ENCODE results near the gene ABTB2. TPM values are rescaled to one million over a fixed set of nuclear protein-coding genes. Genes with fewer than 3 reads are reported as not detected.

The ABTB2 gene
- total RNA-seq, 6 donors from 2014 or later, result 1.4 to 6.8 (median 4.7) TPM

DNA sequence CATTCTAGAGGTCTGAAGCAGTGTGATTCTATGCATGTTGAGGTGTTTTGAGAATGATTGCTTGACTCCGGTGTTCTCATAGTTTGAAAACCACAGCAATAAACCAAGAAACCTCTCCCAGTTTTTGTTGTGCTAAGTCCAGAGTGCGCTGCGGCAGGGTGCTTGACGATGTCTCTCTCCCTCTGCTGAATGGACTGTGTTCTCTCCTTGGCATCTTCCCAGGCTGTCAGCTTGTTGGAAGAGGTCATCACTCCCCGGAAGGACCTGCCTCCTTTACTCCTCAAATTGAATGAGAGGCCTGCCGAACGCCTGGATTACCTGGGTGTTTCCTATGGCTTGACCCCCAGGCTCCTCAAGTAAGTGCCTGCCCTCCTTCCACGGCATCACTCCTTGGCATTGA lies 221.4 kb downstream of the ABTB2 start:
- H3K4me3 ChIP-seq, result no peak overlapping the region
- H3K27ac ChIP-seq, result no peak overlapping the region
- TF ChIP-seq POLR2AphosphoS5 (IDR thresholded peaks at IDR 0.05) (no peak), EP300 (IDR thresholded peaks at IDR 0.05) (no peak), POLR2A (IDR thresholded peaks at IDR 0.05) (no peak)
- TF ChIP-seq, protein P1, sequence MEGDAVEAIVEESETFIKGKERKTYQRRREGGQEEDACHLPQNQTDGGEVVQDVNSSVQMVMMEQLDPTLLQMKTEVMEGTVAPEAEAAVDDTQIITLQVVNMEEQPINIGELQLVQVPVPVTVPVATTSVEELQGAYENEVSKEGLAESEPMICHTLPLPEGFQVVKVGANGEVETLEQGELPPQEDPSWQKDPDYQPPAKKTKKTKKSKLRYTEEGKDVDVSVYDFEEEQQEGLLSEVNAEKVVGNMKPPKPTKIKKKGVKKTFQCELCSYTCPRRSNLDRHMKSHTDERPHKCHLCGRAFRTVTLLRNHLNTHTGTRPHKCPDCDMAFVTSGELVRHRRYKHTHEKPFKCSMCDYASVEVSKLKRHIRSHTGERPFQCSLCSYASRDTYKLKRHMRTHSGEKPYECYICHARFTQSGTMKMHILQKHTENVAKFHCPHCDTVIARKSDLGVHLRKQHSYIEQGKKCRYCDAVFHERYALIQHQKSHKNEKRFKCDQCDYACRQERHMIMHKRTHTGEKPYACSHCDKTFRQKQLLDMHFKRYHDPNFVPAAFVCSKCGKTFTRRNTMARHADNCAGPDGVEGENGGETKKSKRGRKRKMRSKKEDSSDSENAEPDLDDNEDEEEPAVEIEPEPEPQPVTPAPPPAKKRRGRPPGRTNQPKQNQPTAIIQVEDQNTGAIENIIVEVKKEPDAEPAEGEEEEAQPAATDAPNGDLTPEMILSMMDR (IDR thresholded peaks at IDR 0.05), result no peak
- H3K4me1 ChIP-seq, result no peaks in the 10 kb centered on the region
- no peak for ATAC-seq (ENCODE audit: low FRiP score in 2 of 2)
- no peaks in the 10 kb centered on the region for H3K27me3 ChIP-seq
- H3K9me3 ChIP-seq, result no peaks in the 10 kb centered on the region
- DNase-seq, result no peak
- WGBS, 2 donors, result 96 to 98% methylated on average over 6 to 8 of the region's 8 CpGs
- peaks cover 30 to 99% (median 91%) of the 10 kb centered on the region in 4 donors for H3K36me3 ChIP-seq

DNA sequence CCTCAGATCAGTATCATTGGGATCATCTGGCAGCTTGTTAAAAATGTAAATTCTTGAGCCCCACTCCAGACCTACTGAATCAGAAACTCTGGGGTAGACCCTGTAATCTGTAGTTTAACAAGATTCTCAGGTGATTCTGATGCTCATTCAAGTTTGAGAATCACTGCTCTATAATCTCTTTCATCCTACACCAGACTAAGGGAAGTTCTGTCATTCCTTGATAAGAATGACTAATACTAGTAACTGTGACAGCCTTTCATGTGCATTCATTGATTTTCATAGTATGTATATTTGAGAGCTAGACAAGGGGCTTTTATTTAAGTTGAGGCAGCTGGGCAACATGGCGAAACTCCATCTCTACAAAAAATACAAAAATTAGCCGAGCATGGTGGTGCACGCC lies 222.4 kb downstream of the ABTB2 start:
- Histone ChIP-seq H3K27me3 (no peaks in the 10 kb centered on the region), H3K4me1 (no peaks in the 10 kb centered on the region), H3K9me3 (no peaks in the 10 kb centered on the region), H3K4me3 (no peak overlapping the region), H3K27ac (no peak overlapping the region), H3K36me3 (peaks cover 33 to 99% (median 90%) of the 10 kb centered on the region in 4 donors)
- DNase-seq (no peak), ATAC-seq (ENCODE audit: low FRiP score in 2 of 2) (no peak)
- WGBS, 2 donors, result 91 to 98% methylated on average over 3 of the region's 3 CpGs
- TF ChIP-seq POLR2A (IDR thresholded peaks at IDR 0.05), result no peak
- TF ChIP-seq EP300 (IDR thresholded peaks at IDR 0.05), result no peak
- TF ChIP-seq, protein P1 (IDR thresholded peaks at IDR 0.05), result no peak
- no peak for TF ChIP-seq POLR2AphosphoS5 (IDR thresholded peaks at IDR 0.05)

DNA sequence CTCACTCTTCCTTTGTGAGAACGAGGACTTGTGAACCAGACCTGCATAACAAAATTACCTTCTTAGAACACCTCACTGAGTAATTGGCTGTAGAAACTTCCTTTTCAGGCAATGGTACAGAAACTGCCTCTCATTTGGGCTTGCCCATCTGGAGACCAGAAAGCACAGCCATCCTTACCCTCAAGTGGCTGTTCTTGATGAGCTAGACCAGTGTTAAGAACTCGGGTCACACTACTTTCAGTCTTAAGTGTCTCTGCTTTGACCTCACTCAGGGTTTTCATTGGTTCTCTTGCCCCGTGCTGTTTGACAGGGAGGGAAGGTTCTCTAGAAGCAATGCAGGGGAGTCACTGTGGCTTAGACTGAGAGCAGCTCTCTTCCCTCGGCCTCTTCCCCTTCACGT lies 223.0 kb downstream of the ABTB2 start:
- Histone ChIP-seq H3K4me3 (no peak overlapping the region), H3K4me1 (no peaks in the 10 kb centered on the region), H3K27ac (no peak overlapping the region), H3K27me3 (no peaks in the 10 kb centered on the region), H3K36me3 (peaks cover 33 to 96% (median 87%) of the 10 kb centered on the region in 4 donors), H3K9me3 (no peaks in the 10 kb centered on the region)
- 78 to 95% methylated on average over 5 of the region's 5 CpGs for WGBS, 2 donors
- DNase-seq (no peak), ATAC-seq (ENCODE audit: low FRiP score in 2 of 2) (no peak)
- TF ChIP-seq, protein P1 (IDR thresholded peaks at IDR 0.05), result no peak
- TF ChIP-seq POLR2A (IDR thresholded peaks at IDR 0.05) (no peak), EP300 (IDR thresholded peaks at IDR 0.05) (no peak), POLR2AphosphoS5 (IDR thresholded peaks at IDR 0.05) (no peak)

DNA sequence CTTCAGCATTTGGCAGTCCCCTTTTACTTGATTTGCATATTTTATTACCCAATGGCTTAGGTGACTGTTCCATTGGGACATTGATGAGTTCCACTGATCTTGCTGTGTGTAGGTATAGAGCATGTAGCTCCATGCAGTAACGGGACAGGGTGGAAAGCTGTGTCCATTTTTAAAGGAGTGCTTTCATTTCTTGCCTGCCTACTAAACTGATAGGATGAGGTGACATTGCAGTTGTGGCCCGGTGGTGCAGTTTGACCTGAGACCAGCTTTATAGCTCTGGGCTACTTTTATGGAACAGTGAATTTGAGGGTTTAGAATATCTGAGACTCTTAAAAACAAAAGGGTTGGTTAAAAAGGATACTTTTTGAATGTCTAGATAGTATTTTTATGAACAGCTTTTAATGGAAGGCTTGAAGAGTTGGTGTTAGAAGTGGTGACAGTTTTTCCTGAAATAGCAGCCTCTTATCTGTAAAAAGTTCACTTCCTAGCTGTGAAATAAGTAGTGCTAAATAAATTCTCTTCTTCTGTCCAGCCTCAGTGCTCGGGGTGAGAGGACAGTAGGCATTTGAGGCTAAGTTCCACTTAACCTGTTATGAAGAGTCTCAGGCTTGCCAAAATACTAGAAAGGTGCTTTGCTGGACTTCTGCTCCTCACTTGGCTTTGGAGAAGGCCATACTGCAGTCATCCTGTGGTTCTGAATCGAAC lies 225.4 kb downstream of the ABTB2 start:
- Histone ChIP-seq H3K27me3 (no peaks in the 10 kb centered on the region), H3K4me3 (no peak overlapping the region), H3K9me3 (no peaks in the 10 kb centered on the region), H3K4me1 (no peaks in the 10 kb centered on the region), H3K36me3 (peaks cover 29 to 89% (median 78%) of the 10 kb centered on the region in 4 donors), H3K27ac (no peak overlapping the region)
- TF ChIP-seq EP300 (IDR thresholded peaks at IDR 0.05), result no peak
- TF ChIP-seq, protein P1 (IDR thresholded peaks at IDR 0.05), result no peak
- no peak for TF ChIP-seq POLR2A (IDR thresholded peaks at IDR 0.05)
- TF ChIP-seq POLR2AphosphoS5 (IDR thresholded peaks at IDR 0.05), result no peak
- DNase-seq (no peak), ATAC-seq (ENCODE audit: low FRiP score in 2 of 2) (no peak)
- 86 to 94% methylated on average over 4 of the region's 4 CpGs for WGBS, 2 donors

DNA sequence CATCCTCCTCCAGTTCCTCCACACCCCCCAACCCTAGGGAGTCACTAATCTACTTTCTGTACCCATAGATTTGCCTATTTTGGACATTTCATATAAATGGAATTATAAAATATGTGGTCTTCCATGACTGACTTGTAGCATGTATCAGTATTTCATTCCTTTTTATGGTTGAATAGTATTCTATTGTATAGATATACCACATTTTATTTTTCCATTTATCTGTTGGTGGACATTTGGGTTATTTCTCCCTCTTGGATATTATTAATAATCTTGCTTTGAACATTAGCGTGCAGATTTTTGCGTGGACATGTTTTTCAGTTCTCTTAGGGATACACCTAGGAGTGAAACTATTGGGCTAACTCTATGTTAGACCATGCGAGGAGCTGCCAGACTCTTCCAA lies 229.0 kb downstream of the ABTB2 start:
- ATAC-seq (ENCODE audit: low FRiP score in 2 of 2) (no peak), DNase-seq (no peak)
- H3K4me1 ChIP-seq, result no peaks in the 10 kb centered on the region
- H3K27ac ChIP-seq, result no peak overlapping the region
- H3K36me3 ChIP-seq, result peaks cover 25 to 89% (median 72%) of the 10 kb centered on the region in 4 donors
- H3K4me3 ChIP-seq, result no peak overlapping the region
- no peaks in the 10 kb centered on the region for H3K27me3 ChIP-seq
- TF ChIP-seq EP300 (IDR thresholded peaks at IDR 0.05) (no peak), POLR2A (IDR thresholded peaks at IDR 0.05) (no peak), POLR2AphosphoS5 (IDR thresholded peaks at IDR 0.05) (no peak)
- TF ChIP-seq, protein P1 (IDR thresholded peaks at IDR 0.05), result no peak
- WGBS, 2 donors, result 97 to 100% methylated on average over 3 of the region's 3 CpGs
- H3K9me3 ChIP-seq, result no peaks in the 10 kb centered on the region

All from upper lobe of left lung (tissue), 6 donors.